C4-2B (cell line): ENCODE measurements around the gene GSDME.

Experiments
- H3K27ac ChIP-seq: fragments of 450-650 bp; 2 replicates; pipeline ENCODE4 v1.5.1; 2017
- CTCF ChIP-seq: fragments of 450-650 bp; conservative IDR thresholded peaks from 2 replicates; pipeline ENCODE4 v1.5.1; 2017; ENCODE audit warnings: mild to moderate bottlenecking
- ZFX ChIP-seq: fragments of 450-650 bp; IDR thresholded peaks from 2 replicates; pipeline ENCODE4 v1.6.1; 2017

The GSDME gene

GRCh38 chr7:24709585-24710360, 47.5 kb downstream of the GSDME start:
- H3K27ac ChIP-seq = no peak overlapping the region
- TF ChIP-seq CTCF (no peak), ZFX (no peak)

GRCh38 chr7:24709051-24709450, 48.2 kb downstream of the GSDME start:
- no peak for TF ChIP-seq ZFX
- no peak for TF ChIP-seq CTCF
- H3K27ac ChIP-seq = no peak overlapping the region

- no peak overlapping the region for H3K27ac ChIP-seq
- TF ChIP-seq ZFX (no peak), CTCF (no peak)
Observed at GRCh38 chr7:24707988-24708615, 49.2 kb downstream of the GSDME start.

GRCh38 chr7:24706211-24707170, 50.8 kb downstream of the GSDME start:
- TF ChIP-seq CTCF = no peak
- no peak for TF ChIP-seq ZFX
- no peak overlapping the region for H3K27ac ChIP-seq

GRCh38 chr7:24705461-24705954, 51.8 kb downstream of the GSDME start:
- TF ChIP-seq CTCF (no peak), ZFX (no peak)
- no peak overlapping the region for H3K27ac ChIP-seq

GRCh38 chr7:24704311-24704710, 53.0 kb downstream of the GSDME start:
- H3K27ac ChIP-seq = no peak overlapping the region
- no peak for TF ChIP-seq ZFX
- no peak for TF ChIP-seq CTCF
